HG02610 (cell line): ENCODE data around the gene STK4.

Source experiments
- ATAC-seq: cut with Tn5 transposase; IDR thresholded peaks from one replicate; pipeline ENCODE4 v1.9.1; 2021; ENCODE audit warnings: mild to moderate bottlenecking, moderate library complexity; ENCODE audit not compliant: unreplicated experiment

STK4 gene

GRCh38 chr20:44952731-44953130, 13.6 kb upstream of the STK4 start:
- ATAC-seq = no peak

DNA sequence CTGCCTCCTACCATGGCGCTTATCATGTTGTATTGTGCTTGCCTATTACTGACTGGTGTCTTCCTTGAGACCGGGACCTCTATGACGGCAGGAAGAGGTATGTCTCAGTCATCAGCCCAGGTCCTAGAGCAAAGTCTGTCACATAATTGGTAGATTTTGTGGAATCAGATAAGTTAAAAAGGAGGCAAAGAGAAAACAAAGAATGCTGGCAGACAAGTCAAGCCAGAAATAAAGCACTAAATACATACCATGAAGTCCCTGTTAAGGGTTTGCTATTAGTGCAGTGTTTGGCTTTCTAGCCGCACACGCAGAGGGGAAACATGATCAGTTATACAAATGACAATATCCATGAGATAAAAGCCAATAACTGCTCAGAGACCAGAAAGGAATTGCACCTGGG, 12.1 kb upstream of the STK4 start:
- ATAC-seq = no peak

GRCh38 chr20:44955270-44955669, 11.0 kb upstream of the STK4 start:
- ATAC-seq = no peak

DNA sequence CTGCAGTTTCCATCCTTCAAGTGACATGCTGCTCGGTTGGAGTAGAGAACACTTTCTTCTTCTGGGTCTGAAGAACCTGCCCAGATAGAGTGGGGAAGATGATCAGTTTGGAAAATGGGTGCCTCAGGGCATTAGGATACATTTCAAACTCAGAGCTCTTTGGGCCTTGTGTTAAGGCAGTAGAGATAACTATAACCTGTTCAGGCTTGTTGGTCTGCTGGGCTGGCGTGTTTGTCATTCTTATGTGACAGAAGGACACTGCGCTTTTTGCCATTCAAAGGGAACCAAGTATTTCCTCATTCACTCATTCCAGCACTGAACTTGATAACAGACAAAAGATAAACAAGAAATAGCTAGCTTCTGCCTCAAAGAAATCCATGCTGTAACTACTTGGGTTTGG, 9.9 kb upstream of the STK4 start:
- ATAC-seq = no peak

DNA sequence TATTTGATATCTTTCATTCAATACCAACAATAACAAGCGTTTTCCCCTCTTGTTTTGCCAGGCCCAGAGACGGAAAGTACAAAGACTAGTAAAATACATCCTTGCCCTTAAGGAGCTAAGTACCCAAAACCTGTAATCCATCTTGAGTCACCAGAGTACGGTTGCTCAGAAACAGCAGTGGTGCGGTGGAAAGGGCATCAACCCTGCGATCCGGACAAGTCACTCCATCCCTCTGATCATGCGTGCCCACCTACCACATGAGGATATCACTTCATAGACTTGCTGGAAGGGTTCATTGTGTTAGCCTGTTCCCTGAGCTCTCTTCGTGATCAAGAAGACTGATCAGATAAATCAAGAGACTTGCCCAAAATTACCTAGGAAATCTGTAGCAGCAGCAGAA, 8.0 kb upstream of the STK4 start:
- ATAC-seq = no peak

DNA sequence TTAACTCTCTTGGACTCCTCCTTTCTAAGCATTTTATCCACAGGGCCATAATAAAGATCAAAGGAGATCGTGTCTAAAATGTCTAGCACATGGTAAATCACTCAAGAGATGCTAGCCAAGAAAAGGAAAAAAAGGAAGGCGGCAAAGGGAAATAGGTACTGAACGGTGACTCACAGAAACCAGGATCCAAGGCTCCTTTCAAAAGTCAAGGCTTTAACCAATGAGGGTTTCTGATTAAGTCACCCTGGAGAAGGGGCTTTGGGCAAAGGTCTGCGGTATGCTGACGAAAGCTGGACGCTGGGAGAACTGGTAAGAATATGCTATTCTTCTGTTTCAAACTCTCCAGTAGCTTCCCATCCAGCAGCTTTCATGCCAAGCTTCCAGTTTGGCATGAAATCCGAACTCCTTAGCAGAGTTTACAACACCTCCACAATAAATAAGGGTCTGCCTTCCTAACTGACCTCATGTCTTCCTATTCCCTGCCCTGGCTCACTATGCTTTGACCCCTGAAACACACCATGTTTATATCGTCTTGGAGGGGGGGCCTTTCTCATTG, 7.2 kb upstream of the STK4 start:
- no peak for ATAC-seq

DNA sequence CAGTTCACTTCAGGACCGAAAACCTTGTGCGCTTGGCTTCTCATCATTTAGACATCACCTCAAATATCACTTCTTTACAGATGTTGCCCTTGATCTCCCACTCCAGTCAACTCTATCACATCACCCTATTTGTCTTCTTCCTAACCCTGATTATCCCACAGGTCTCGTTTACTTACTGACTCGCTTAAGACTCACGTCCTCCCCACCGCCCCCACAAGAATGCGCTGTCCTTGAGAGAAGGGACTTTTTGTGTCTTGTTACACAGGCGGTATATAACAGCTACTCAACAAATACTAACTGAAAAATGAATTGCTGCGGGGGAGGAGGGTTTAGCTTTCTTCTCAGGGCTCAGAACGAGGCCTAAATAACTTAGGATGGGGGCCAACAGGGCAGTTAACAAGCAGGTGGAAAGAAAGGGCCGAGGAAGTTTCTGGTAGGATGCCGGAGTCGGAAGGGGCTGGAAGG, 6.6 kb upstream of the STK4 start:
- ATAC-seq = no peak

GRCh38 chr20:44960103-44960852, 6.0 kb upstream of the STK4 start, which contains the start of gene TOMM34:
Gene TOMM34 (minus strand): TSS chr20:44960397. CDS start chr20:44960333, 64 bp downstream.
- peak; percentile 86 for ATAC-seq

DNA sequence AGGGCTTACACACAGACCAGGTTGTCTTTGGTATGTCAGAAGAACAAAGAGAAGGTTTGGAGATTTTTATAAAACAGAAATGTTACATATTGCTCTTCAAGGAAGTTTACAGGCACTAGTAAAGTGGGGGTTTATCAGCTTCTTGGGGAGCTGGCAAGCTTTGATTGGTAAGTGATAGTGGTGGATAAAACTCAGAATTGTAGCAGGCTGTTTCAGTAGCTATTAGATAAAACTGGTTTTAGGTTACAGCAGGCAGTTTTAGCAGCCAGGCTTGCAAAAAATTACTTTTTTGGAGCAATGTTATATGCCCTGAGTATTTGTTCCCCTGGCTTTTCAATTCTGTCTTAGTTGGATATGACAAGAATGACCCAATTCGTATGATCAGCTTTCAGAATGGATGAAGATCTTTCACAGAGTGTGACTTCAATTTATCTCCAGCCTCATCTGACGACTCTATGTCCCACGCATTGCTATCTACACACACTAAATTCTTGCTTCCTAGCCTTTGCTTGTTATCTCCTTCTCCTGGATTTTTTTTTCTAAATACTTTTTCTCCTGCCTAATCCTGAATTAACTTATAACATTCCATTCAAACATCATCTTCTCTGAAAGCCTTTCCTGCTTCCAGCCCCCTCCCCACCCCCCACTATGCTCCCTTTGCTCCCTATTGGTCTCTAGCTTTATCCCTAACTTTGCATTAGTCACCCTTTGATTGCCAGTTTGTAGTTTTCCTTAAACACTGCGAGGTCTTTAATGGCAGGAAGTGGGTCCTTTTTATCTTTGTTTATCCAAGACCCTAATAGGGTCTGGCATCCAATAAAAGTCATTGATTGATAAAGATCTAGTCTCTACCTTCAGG, 5.1 kb upstream of the STK4 start:
- no peak for ATAC-seq

DNA sequence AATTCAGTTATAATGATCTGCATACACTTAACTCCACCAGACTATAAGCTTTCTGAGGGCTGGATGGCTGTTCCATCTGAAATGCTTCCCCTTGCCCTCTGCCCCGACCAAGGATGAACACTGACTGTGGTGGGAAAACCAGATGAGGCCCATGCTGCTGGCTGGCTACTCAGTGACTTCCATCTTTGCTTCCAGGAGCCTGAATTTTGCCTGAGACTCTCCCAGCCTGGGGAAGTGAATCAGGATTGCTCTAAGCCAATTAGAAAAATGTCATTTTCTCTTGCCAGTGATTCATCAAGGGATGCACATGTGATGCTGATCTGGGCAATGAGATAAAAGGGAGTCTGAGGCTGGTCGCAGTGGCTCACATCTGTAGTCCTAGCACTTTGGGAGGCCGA, 4.4 kb upstream of the STK4 start:
- no peak for ATAC-seq

GRCh38 chr20:44962483-44962882, 3.8 kb upstream of the STK4 start:
- no peak for ATAC-seq

- ATAC-seq = no peak
These were observed 2.7 kb upstream of the STK4 start for GRCh38 chr20:44963325-44964215.

DNA sequence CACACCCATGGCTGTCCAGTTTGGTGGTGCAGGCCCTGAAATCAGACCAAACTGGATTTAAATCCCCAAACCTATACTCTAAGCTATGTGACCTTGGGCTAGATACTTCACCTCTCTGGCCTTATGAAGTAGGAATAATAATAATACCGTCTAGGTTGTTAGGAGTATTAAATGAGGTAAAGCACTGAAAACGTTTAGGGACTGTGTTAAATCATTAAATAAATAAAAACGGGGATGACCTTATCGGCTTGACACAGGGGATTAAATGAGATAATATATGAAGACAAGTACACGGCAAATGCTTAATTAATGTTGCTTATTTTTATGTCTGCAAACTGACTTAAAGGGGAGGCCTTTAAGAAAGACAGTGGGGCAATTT, 672 bp upstream of the STK4 start:
- no peak for ATAC-seq

- ATAC-seq = peak; percentile 23
These were observed 995 bp downstream of the STK4 start for GRCh38 chr20:44967207-44967807.

GRCh38 chr20:44969300-44969894, 3.1 kb downstream of the STK4 start:
- ATAC-seq = no peak

DNA sequence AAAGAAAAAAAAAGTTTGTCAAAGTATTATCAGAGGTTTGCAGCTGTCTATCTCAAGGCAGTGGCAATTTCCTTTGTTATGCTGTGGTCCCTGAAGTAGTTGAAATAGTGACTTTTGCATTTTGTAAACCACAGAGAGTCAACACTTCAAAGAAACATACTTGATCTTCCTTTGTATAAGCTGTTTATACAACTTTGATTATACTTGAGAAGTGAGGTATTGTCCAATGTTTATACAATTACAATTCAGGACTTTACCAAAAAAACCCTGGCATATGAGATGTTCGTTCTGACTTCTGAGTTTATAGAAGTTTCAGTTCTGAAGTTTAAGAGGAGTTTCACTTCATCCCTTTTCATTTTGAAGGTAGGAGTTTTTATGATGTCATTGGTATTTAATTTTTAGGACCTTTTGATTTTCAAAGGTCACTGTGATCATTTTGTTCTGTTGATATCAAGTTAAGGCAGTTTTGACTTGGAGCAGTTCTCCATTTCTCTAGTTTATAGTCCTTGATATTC, 4.0 kb downstream of the STK4 start:
- no peak for ATAC-seq

DNA sequence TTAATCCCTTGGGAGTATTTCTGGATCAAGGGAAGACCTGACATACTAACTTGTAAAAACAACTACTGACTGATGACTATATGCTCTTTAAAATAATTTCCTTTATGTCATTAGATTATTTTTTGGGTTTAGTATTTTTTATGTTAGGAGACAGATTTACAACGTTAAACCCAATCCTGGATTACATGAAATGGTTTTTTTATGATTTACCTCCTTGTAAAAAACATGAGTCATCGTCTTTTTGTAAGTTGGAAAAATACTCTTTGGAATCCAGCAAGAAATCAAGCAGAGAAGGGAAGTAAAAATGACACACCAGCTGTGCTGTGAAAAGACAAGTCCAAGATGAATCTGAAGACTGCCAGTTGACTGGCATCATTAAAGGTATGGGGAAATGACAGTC, 6.7 kb downstream of the STK4 start:
- no peak for ATAC-seq

DNA sequence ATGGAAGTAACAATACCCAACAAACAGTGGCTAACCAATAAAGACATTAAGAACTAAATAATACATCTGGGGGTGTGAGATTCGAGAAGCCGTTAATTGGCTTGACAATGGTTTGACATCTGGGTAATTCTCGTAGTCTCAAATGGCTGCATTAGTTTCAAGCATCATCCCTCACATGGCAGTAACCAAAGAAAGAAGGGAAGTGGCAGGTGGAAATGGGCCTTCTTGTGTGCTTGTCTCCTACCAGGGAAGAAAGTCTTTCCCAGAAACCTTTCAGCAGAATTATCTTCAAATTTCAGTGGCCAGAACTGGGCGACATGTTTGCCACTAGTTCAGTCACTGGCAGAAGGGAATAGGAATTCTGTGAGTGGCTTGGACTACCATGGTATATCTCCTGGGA, 10.4 kb downstream of the STK4 start:
- ATAC-seq = no peak

DNA sequence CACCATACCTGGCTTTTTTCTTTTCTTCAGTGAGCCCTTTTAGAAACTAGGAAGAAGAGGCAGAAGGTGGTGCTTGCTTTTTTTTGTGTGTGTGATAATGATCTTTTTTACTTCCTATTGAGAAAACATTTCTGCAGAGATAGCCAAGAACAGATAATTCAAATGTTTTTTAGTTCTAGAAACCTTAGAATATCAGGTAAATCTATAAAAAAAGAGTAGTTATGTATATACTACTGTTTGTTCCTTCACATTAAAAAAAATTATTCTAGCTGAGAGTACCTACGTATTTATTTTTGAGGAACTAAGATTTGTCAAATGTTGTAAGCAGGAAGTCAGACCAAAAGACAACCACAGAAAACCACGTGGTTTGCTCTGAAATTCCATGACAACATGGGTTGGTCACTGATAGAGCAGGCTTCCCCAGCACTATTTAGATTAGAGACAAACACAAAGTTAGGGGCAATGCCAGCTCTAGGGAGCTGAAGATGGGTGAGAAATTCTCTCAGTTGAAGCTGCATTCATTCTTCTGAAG, 12.8 kb downstream of the STK4 start:
- peak; percentile 85 for ATAC-seq
